SK-N-MC (cell line): Measurements from ENCODE around the gene OR51A7.

Source experiments
- DNase-seq: peaks from one replicate; pipeline ENCODE4 v3.0.0-alpha.2; 2011; ENCODE audit warnings: low read depth, low spot score
- H3K27ac ChIP-seq: fragments of 200-600 bp; sonication (generic); 2 replicates; pipeline ENCODE4 v1.5.1; 2016; ENCODE audit warnings: mixed run types
- H3K36me3 ChIP-seq: fragments of 200-600 bp; sonication (generic); 2 replicates; pipeline ENCODE4 v1.6.1; 2017; ENCODE audit warnings: antibody characterized with exemption, low read length, mixed read lengths; ENCODE audit not compliant: insufficient read depth
- H3K4me3 ChIP-seq: fragments of 200-600 bp; sonication (generic); 2 replicates; pipeline ENCODE4 v1.5.1; 2016
- H3K9ac ChIP-seq: fragments of 200-600 bp; sonication (generic); 2 replicates; pipeline ENCODE4 v1.8.0; 2017; ENCODE audit warnings: mixed run types, mixed read lengths; ENCODE audit not compliant: insufficient read length
- H3K9me3 ChIP-seq: fragments of 200-600 bp; sonication (generic); 2 replicates; pipeline ENCODE4 v1.6.1; 2017; ENCODE audit warnings: low read depth, mild to moderate bottlenecking, antibody characterized with exemption, low read length, moderate library complexity, mixed read lengths
- EZH2 ChIP-seq: fragments of 200-600 bp; sonication (generic); IDR thresholded peaks from one replicate; pipeline ENCODE4 v1.6.1; 2017; ENCODE audit warnings: antibody characterized with exemption
- FOXP2 ChIP-seq: optimal IDR thresholded peaks from 2 replicates; pipeline ENCODE3; 2011; ENCODE audit warnings: mild to moderate bottlenecking, moderate library complexity; ENCODE audit not compliant: insufficient read depth; ENCODE audit errors: extremely low read length, control extremely low read depth
- POLR2AphosphoS5 ChIP-seq: IDR thresholded peaks from 2 replicates; pipeline ENCODE4 v1.6.1; 2012; ENCODE audit warnings: mild to moderate bottlenecking, low read depth, low read length, borderline replicate concordance

Gene OR51A7

DNA sequence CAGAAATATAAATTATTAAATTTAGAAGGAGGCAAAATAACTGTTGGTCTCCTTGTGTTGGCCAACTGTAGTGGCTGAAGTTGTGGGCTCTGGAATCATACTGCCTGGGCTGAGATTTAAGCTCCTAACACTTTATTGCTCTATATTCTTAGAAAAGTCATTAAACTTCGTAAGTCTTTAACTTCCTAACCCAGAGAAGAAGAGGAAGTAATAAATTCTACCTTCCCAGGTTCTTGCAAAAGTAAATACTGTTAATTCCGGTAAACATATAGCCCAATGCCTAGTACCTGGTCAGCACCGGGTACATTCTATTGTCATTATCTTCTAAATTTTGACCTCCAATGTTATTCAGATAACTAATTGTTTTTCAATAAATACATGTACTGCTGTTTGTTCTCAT is 17.4 kb upstream of the OR51A7 start:
- TF ChIP-seq POLR2AphosphoS5: no peak
- no peak for TF ChIP-seq EZH2
- no peak for TF ChIP-seq FOXP2
- Histone ChIP-seq H3K9me3 (no peaks in the 10 kb centered on the region), H3K9ac (no peak overlapping the region), H3K4me3 (no peak overlapping the region), H3K27ac (no peak overlapping the region), H3K36me3 (no peaks in the 10 kb centered on the region)
- no peak for DNase-seq

DNA sequence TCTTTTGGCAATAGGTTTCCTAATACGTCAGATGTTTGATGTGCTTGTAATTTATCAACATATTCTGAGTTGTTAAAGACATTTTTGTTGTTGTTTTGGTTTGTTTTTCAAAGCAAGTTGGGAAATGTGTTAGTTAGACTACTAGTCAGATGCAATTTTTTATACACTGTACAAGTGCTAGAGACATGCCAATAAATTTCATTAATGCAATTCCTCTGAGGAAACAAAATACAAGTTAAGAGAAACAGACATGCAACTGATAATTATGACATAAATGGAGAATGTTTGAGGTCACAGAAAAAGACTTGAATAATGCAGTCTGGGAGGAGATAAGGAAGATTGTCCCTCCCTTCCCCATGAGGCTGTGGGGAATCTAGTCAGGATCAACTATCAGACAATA is 16.0 kb upstream of the OR51A7 start:
- no peak for TF ChIP-seq EZH2
- no peak for TF ChIP-seq POLR2AphosphoS5
- no peak for TF ChIP-seq FOXP2
- H3K9ac ChIP-seq: no peak overlapping the region
- no peaks in the 10 kb centered on the region for H3K36me3 ChIP-seq
- H3K4me3 ChIP-seq: no peak overlapping the region
- no peak for DNase-seq
- no peaks in the 10 kb centered on the region for H3K9me3 ChIP-seq
- no peak overlapping the region for H3K27ac ChIP-seq

DNA sequence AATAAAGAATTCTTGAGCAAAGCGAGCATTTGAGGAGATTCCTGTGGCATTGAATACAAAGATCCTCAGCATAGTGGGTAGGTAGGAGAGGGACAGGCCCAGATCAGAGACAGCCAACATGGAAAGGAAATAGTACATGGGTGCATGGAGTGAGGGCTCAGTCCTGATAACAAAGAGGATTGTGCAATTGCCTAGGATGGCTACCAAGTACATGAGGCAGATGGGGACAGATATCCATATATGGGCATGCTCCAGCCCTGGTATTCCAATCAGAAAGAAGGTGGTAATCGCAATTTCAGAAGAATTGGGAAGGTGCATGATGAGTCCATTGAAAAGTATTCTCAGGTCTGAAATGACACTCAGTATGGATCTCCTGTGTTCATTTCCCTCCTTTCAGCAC is 13.3 kb upstream of the OR51A7 start:
- H3K27ac ChIP-seq: no peak overlapping the region
- H3K36me3 ChIP-seq: no peaks in the 10 kb centered on the region
- no peak overlapping the region for H3K9ac ChIP-seq
- no peaks in the 10 kb centered on the region for H3K9me3 ChIP-seq
- no peak for DNase-seq
- TF ChIP-seq FOXP2 (no peak), POLR2AphosphoS5 (no peak), EZH2 (no peak)
- no peak overlapping the region for H3K4me3 ChIP-seq

DNA sequence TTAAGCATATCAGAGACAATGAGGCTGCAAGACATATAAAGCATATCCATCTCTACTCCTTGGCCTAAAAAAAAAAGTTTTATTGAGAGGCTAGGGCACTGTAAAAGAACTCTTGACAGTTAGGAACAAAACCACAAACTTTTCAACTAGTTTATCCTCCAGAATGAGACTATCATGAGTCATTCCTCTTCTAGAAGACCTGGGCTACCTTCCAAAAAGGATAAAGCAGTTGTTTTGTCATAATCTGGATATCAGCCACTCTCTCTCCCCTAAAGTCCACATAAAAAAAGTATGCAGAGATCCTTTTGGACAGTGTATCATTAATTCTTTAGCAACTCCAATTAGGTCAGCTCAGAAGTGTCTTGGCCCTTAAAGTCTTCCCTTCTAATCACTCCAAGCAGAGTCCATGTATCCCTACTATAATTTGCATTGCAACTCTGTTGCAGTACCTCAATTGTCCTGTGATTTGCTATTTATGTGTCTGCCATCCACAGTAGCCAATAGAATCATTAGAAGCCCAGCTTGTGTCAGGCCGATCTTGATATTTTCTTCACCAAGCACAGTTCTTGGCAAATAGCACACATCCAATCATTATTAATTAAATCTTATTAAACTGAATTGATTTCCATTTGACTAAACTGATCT is 11.5 kb upstream of the OR51A7 start:
- TF ChIP-seq POLR2AphosphoS5: no peak
- no peak for TF ChIP-seq EZH2
- no peak for TF ChIP-seq FOXP2
- Histone ChIP-seq H3K36me3 (no peaks in the 10 kb centered on the region), H3K27ac (no peak overlapping the region), H3K9ac (no peak overlapping the region), H3K4me3 (no peak overlapping the region), H3K9me3 (no peaks in the 10 kb centered on the region)
- no peak for DNase-seq

DNA sequence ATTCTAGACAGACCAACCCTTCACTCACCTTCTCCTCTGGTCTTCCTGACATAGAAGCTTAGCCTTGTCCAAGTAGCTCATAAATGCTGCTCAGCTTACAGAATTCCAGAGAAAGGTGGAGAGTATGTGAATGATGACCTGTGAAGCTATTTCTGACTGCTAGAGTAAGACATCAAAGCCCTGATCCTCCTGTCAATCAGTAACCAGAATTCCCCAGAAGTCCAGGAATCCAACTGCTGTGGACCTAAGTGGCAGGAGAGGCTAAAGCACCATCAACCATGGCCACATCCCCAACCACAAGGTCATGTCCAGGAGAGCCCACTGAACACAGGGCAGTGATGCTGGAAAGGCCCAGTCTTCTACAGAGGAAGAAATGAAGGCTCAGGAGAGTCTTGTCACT is 13.0 kb downstream of the OR51A7 start:
- TF ChIP-seq EZH2: no peak
- no peaks in the 10 kb centered on the region for H3K36me3 ChIP-seq
- no peak overlapping the region for H3K27ac ChIP-seq
- no peak for DNase-seq
- no peaks in the 10 kb centered on the region for H3K9me3 ChIP-seq
- no peak overlapping the region for H3K9ac ChIP-seq
- no peak overlapping the region for H3K4me3 ChIP-seq

DNA sequence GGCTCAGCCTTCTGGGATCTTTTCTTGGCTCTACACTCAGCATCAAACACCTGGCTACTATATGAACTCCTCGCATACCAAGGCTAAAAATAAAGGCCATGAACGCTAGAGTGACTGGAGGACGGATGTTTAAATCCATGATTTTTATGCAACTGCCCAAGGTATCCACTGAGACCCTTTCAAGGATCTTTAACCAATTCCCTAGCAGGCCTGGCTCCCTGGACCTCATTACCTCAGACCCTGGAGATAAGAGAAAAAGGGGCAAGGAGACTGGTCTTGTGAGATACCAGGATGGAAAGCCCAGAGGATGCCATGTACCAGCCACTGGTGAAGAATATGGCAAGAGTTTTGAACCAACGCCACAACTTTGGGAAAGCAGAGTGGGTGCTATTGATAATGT is 15.7 kb downstream of the OR51A7 start, which contains the start of gene OR51G2:
Gene OR51G2 (minus strand): TSS at position 101 of the 400 bp plus-strand sequence. CDS start 3,687 bp downstream, outside the sequence.
- H3K4me3 ChIP-seq: no peak within 1 kb of the TSS
- TF ChIP-seq POLR2AphosphoS5 (no peak), EZH2 (no peak), FOXP2 (no peak)
- no peak within 1 kb of the TSS for H3K27ac ChIP-seq
- DNase-seq: no peak
- H3K9ac ChIP-seq: no peak within 1 kb of the TSS
- H3K9me3 ChIP-seq: no peaks in the 10 kb centered on the region
- no peaks in the 10 kb centered on the region for H3K36me3 ChIP-seq

DNA sequence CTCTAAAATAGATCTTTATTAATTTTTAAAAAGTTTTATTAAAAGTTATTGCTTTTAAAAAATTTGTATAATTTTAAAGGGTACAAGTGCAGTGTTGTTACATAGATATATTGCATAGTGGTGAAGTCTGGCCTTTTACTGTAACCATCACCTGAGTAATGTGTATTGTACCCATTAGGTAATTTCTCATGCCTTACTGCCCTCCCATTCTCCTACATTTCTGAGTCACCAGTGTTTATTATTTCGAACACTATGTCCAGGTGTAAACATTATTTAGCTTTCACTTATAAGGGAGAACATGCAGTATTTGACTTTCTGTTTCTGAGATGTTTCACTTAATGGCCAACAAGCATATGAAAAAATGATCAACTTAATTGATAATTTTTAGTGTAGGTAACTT is 18.2 kb downstream of the OR51A7 start:
- H3K27ac ChIP-seq: no peak overlapping the region
- TF ChIP-seq POLR2AphosphoS5 (no peak), FOXP2 (no peak), EZH2 (no peak)
- no peaks in the 10 kb centered on the region for H3K9me3 ChIP-seq
- H3K36me3 ChIP-seq: no peaks in the 10 kb centered on the region
- no peak overlapping the region for H3K4me3 ChIP-seq
- no peak overlapping the region for H3K9ac ChIP-seq
- no peak for DNase-seq

DNA sequence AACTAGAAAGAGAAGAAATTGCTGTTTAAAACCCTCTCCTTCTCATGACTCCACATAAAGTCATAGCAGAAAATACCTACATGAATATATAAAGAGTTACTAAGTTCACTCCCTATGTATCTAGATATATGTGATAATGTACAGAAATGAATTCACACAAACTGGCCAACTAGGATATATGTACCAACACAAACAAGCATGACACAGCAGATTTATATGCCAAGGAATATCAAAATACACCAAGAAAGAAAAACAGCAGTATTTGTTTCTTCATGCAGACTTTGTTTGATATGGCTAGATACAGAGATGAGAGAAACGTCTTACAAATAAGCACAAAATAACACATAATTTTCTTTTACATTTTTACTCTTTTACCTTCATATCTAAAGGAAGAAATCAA is 18.7 kb downstream of the OR51A7 start:
- no peak overlapping the region for H3K4me3 ChIP-seq
- TF ChIP-seq POLR2AphosphoS5: no peak
- no peak for TF ChIP-seq FOXP2
- TF ChIP-seq EZH2: no peak
- DNase-seq: no peak

DNA sequence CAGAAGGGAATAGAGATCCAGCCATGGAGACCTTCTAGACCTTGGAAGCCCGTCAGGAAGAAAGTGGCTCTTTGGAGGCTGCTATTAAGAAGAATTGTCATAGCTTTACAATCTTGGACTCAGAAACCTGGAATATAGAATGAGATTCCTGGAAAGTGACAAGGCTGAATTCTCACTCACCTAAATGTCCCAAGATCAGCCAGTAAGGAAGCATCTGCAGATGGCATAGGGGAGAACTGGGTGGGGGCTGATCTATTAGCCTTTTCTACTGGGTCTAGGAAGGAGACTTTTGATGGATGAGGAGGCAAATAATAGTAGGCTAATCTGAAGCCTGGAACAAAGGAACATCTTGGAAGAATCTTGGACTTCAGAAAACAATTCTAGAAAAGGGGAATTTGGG is 20.7 kb downstream of the OR51A7 start, which contains the start of gene OR51G1:
Gene OR51G1 (minus strand): TSS at position 101 of the 400 bp plus-strand sequence. CDS start 0 bp downstream, at position 101.
- Histone ChIP-seq H3K36me3 (no peaks in the 10 kb centered on the region), H3K27ac (no peak within 1 kb of the TSS), H3K9ac (no peak within 1 kb of the TSS), H3K4me3 (no peak within 1 kb of the TSS), H3K9me3 (no peaks in the 10 kb centered on the region)
- TF ChIP-seq FOXP2 (no peak), EZH2 (no peak)
- no peak for DNase-seq

More for the DNA sequence above, 18.7 kb downstream of the OR51A7 start:
- H3K9me3 ChIP-seq: no peaks in the 10 kb centered on the region
- H3K27ac ChIP-seq: no peak overlapping the region
- H3K36me3 ChIP-seq: no peaks in the 10 kb centered on the region
- H3K9ac ChIP-seq: no peak overlapping the region
